HCEC 1CT (cell line): Measurements from ENCODE around the gene PPL.

Experiments
- DNase-seq: peaks from one replicate; pipeline ENCODE4 v3.0.0-alpha.2; 2017

The PPL gene

GRCh38 chr16:4855371-4855770 lies 81.6 kb downstream of the PPL start:
- DNase-seq, result no peak

GRCh38 chr16:4852221-4852872 lies 84.6 kb downstream of the PPL start:
- DNase-seq, result peak; percentile 50

GRCh38 chr16:4850211-4850610 lies 86.7 kb downstream of the PPL start:
- DNase-seq, result peak; percentile 8

GRCh38 chr16:4847774-4848587 lies 89.0 kb downstream of the PPL start:
- peak; percentile 57 for DNase-seq

- DNase-seq, result peak; percentile 96
These were observed 89.8 kb downstream of the PPL start, which contains the start of the genes GLYR1 and UBN1 for GRCh38 chr16:4846901-4847773. TSS of gene GLYR1 (minus strand) at chr16:4847288. CDS start at chr16:4847265, 23 bp downstream. TSS of gene UBN1 (plus strand) at chr16:4847481. CDS start at chr16:4852918, 5,437 bp downstream.

GRCh38 chr16:4846503-4846900 lies 90.4 kb downstream of the PPL start:
- peak; percentile 33 for DNase-seq

- no peak for DNase-seq
These were observed 96.0 kb downstream of the PPL start for GRCh38 chr16:4840984-4841383.

GRCh38 chr16:4839942-4840341 lies 97.0 kb downstream of the PPL start:
- DNase-seq, result no peak

- no peak for DNase-seq
These were observed 99.0 kb downstream of the PPL start for GRCh38 chr16:4837733-4838501.

GRCh38 chr16:4836727-4837126 lies 100.2 kb downstream of the PPL start:
- no peak for DNase-seq

- no peak for DNase-seq
These were observed 103.4 kb downstream of the PPL start for GRCh38 chr16:4833584-4833983.

GRCh38 chr16:4832698-4833343 lies 104.1 kb downstream of the PPL start:
- DNase-seq, result no peak
